Breast epithelium (tissue), 3 donors: ENCODE measurements around the gene EPHA8.

Source experiments
- CTCF ChIP-seq, 3 donors: fragments of 450-650 bp; IDR thresholded peaks; one replicate each; pipeline ENCODE4 v1.5.1; 2016 to 2017; ENCODE audit warnings: antibody characterized with exemption in 3 of 3, mild to moderate bottlenecking in 3 of 3, moderate library complexity in 3 of 3
- POLR2A ChIP-seq: fragments of 450-650 bp; IDR thresholded peaks from one replicate; pipeline ENCODE4 v1.6.1; 2016; ENCODE audit warnings: antibody characterized with exemption, mild to moderate bottlenecking, moderate library complexity

GRCh38 chr1:22585471-22585870, 22.2 kb downstream of the EPHA8 start:
- TF ChIP-seq CTCF (IDR thresholded peaks at IDR 0.05) (no peak), POLR2A (no peak)
